ENCODE results near the gene EIF2S2. TPM values are rescaled to one million over a fixed set of nuclear protein-coding genes. Genes with fewer than 3 reads are reported as not detected.

The EIF2S2 gene
- total RNA-seq, 5 donors from 2014 or later (not counting 1 experiment from before 2014, with no cell fraction given): 20.6 to 54.7 (median 48.9) TPM

DNA sequence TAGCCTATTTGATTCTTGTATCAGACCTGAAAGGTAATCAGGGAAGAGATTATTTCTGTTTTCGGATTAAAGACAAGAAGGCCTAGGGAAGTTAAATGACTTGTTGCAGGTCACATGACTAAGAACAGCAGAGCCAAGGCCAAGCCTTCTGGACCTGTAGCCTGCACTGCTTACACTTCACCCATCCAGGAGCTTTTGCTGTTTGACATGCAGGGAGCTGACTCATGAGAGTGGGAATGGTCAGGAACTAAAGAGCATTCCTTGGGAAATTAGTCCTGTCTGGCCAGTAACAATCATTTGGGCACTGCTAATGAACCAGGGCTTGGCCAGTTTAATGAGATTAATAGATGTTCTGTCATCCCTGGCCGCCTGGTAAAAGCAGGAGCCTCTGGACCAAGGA lies 46.8 kb downstream of the EIF2S2 start:
- CTCF ChIA-PET: interaction anchor here in 1 of 2 donors (0.7 kb wide), 1 partner anchor 39 kb away, joined by 5 read pairs; no protein-coding TSS in a partner anchor
- peaks cover 48 to 82% (median 74%) of the 10 kb centered on the region in 3 donors for H3K4me1 Mint-ChIP-seq

DNA sequence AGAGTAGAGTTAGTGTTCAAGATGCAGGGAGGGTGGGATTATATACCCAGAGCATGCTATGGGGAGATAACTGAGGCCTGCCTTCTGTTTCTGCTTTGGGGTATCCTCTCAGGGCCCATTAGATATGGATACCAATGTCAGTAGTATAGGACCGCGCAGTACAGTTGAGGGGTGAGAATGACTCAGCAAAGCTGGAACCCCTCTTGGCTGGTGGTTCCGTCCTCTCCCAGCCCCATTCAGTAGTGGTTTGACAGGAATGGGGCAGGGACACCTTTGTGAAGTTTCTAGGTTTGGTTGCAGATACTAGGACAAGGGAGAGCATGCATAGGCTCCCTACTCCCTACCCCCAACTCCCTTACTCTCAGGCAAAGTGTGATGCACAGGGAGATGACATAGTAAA lies 47.8 kb downstream of the EIF2S2 start:
- CTCF ChIA-PET: no interaction called here
- WGBS (ENCODE audit: insufficient coverage): no CpG with 5 or more reads among the region's 3 CpGs
- Histone ChIP-seq H3K9me3 (no peaks in the 10 kb centered on the region), H3K4me3 (ENCODE audit: control insufficient read depth in 1 of 2, extremely low read depth in 1 of 2, low read length in 1 of 2) (no peak overlapping the region), H3K4me1 (ENCODE audit: control insufficient read depth in 1 of 2, extremely low read depth in 1 of 2, insufficient read depth in 2 of 2, low read length in 2 of 2) (peaks cover 0 to 10% of the 10 kb centered on the region in 2 experiments), H3K27me3 (replicated peaks in 1 of 2; ENCODE audit: control insufficient read depth in 2 of 2, extremely low read depth in 1 of 2, insufficient read depth in 2 of 2, low read length in 1 of 2) (no peaks in the 10 kb centered on the region), H3K27ac (ENCODE audit: low read length) (no peak overlapping the region), H3K36me3 (ENCODE audit: control insufficient read depth in 2 of 2, extremely low read depth in 1 of 2, insufficient read depth in 1 of 2, low read length in 1 of 2) (peaks cover 0 to 21% of the 10 kb centered on the region in 2 donors)
- H3K4me3 Mint-ChIP-seq: no peak overlapping the region
- peaks cover 3% of the 10 kb centered on the region for H3K36me3 Mint-ChIP-seq
- POLR2A ChIA-PET: no interaction called here
- no peak for DNase-seq
- no peaks in the 10 kb centered on the region for H3K9me3 Mint-ChIP-seq
- H3K4me1 Mint-ChIP-seq: peaks cover 48 to 83% (median 76%) of the 10 kb centered on the region in 3 donors
- H3K27ac Mint-ChIP-seq: peak overlapping the region; percentile 70 to 71
- no peak for ATAC-seq (replicated peaks in 1 of 4)
- H3K27me3 Mint-ChIP-seq: no peaks in the 10 kb centered on the region

More for the DNA sequence above, 46.8 kb downstream of the EIF2S2 start:
- no peaks in the 10 kb centered on the region for H3K9me3 Mint-ChIP-seq
- no peaks in the 10 kb centered on the region for H3K27me3 Mint-ChIP-seq
- no peaks in the 10 kb centered on the region for H3K27me3 ChIP-seq (replicated peaks in 1 of 2; ENCODE audit: control insufficient read depth in 2 of 2, extremely low read depth in 1 of 2, insufficient read depth in 2 of 2, low read length in 1 of 2)
- no peak overlapping the region for H3K4me3 ChIP-seq (ENCODE audit: control insufficient read depth in 1 of 2, extremely low read depth in 1 of 2, low read length in 1 of 2)
- H3K36me3 Mint-ChIP-seq: no peaks in the 10 kb centered on the region
- peaks cover 0 to 11% of the 10 kb centered on the region in 2 experiments for H3K4me1 ChIP-seq (ENCODE audit: control insufficient read depth in 1 of 2, extremely low read depth in 1 of 2, insufficient read depth in 2 of 2, low read length in 2 of 2)
- peaks cover 0 to 18% of the 10 kb centered on the region in 2 donors for H3K36me3 ChIP-seq (ENCODE audit: control insufficient read depth in 2 of 2, extremely low read depth in 1 of 2, insufficient read depth in 1 of 2, low read length in 1 of 2)
- WGBS (ENCODE audit: insufficient coverage): 100% methylated on average over 2 of the region's 2 CpGs
- H3K9me3 ChIP-seq: no peaks in the 10 kb centered on the region
- H3K4me3 Mint-ChIP-seq: no peak overlapping the region
- H3K27ac ChIP-seq (ENCODE audit: low read length): no peak overlapping the region
- POLR2A ChIA-PET: no interaction called here
- ATAC-seq (replicated peaks in 1 of 4) (no peak), DNase-seq (no peak)
- peak overlapping the region in 1 of 2 donors; percentile 68 for H3K27ac Mint-ChIP-seq

DNA sequence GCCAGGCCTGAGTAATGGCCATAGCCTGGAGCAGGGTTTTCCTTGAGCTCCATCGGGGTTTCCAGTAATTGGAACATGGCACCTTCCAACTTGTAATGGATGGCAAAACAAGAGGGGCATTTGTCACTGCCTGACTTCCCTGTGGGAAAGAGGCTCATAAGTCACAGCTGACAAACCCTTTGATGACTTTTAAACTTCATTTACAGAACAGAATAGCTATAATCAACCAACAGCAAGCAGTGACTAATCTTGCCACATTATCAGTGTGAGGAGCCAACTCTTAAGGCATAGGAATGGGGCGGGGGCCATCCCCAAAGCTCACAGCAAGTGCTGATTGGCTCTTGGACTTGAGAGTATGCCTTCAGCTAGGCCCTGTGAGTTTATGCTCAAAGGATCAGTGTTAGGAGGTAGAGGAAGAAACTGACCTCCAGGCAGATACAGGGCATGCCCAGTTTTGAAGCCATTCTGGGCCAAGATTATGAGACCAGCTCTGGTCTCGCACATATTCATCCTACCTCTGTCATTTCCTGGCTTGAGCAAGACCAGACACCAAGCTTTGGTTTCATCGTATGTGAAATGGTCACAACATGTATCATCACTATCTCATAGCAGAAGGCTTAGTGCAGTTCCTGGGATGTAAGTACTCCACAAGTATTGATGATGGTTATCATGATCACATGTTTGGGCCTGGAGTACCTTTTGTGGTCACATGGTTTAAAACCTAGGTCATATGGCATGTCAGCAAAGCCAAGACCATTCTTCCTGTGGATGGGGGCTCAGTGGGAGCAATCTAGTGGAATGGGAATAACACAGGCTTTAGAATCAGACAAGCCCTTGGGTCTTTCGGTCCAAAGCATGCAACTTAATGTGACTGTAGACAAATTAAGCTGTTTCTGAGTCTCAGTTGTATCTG lies 49.2 kb downstream of the EIF2S2 start:
- no peaks in the 10 kb centered on the region for H3K27me3 ChIP-seq (replicated peaks in 1 of 2; ENCODE audit: control insufficient read depth in 2 of 2, extremely low read depth in 1 of 2, insufficient read depth in 2 of 2, low read length in 1 of 2)
- no peaks in the 10 kb centered on the region for H3K9me3 ChIP-seq
- ChIA-PET POLR2A (interaction anchor here in 1 of 2 donors (0.6 kb wide), 1 partner anchor 18 kb away, joined by 4 read pairs; no protein-coding TSS in a partner anchor), CTCF (interaction anchor here in 1 of 2 donors (0.5 kb wide), 1 partner anchor 51 kb away, joined by 3 read pairs; no protein-coding TSS in a partner anchor)
- H3K4me3 ChIP-seq (ENCODE audit: control insufficient read depth in 1 of 2, extremely low read depth in 1 of 2, low read length in 1 of 2): no peak overlapping the region
- peak overlapping the region; percentile 48 to 66 for H3K27ac Mint-ChIP-seq
- peaks cover 3% of the 10 kb centered on the region for H3K36me3 Mint-ChIP-seq
- H3K27ac ChIP-seq (ENCODE audit: low read length): no peak overlapping the region
- no peak for DNase-seq
- 100% methylated on average over 1 of the region's 5 CpGs for WGBS (ENCODE audit: insufficient coverage)
- H3K4me1 ChIP-seq (ENCODE audit: control insufficient read depth in 1 of 2, extremely low read depth in 1 of 2, insufficient read depth in 2 of 2, low read length in 2 of 2): peaks cover 10 to 18% of the 10 kb centered on the region in 2 experiments
- no peak overlapping the region for H3K4me3 Mint-ChIP-seq
- ATAC-seq (replicated peaks in 1 of 4): no peak
- peaks cover 0 to 21% of the 10 kb centered on the region in 2 donors for H3K36me3 ChIP-seq (ENCODE audit: control insufficient read depth in 2 of 2, extremely low read depth in 1 of 2, insufficient read depth in 1 of 2, low read length in 1 of 2)
- H3K9me3 Mint-ChIP-seq: no peaks in the 10 kb centered on the region
- H3K4me1 Mint-ChIP-seq: peaks cover 51 to 83% (median 76%) of the 10 kb centered on the region in 3 donors
- no peaks in the 10 kb centered on the region for H3K27me3 Mint-ChIP-seq

DNA sequence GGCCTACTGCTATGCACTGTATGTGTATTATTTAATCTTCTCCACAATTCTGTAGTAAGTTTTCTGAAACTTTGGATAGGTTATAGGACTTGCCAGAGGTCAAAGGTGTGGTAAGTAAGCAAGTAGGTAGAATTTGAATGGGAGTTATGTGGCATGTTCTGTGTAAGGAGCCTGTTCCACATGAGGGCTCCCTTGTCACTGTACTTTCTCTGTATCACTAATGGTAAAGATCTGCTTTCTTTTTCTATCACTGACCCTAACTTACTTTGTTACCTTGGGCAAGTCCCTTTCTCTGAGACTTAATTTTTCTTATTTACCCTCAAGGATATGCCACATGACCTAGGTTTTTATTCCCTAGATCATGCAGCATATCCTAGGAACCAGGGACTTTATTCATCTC lies 50.3 kb downstream of the EIF2S2 start:
- peaks cover 56 to 82% (median 79%) of the 10 kb centered on the region in 3 donors for H3K4me1 Mint-ChIP-seq

DNA sequence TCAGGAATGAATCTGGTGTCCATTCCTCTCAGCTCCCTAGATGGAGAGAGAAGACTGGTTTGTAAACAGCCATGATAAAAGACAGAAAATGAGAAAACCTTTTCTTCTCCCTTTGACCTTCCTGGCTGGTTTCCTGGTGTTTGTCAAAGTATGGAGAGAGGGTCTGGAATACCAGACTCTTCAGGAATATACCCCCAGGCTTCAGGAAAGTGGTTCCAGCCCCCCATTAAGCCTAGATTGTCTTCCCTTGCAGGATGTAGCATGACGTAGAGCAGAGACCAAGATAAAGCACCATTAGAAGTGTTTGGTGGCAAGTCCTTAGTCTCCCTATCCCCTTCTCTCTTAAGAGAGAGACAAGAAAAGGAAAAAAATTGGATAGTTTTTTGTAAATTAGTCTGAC lies 51.1 kb downstream of the EIF2S2 start:
- ChIA-PET CTCF (interaction anchor here in 1 of 2 donors (0.7 kb wide), 1 partner anchor 9 kb away, joined by 5 read pairs; no protein-coding TSS in a partner anchor), POLR2A (no interaction called here)
- H3K27ac Mint-ChIP-seq: peak overlapping the region in 1 of 2 donors; percentile 65
- no peaks in the 10 kb centered on the region for H3K9me3 Mint-ChIP-seq
- no peak overlapping the region for H3K4me3 Mint-ChIP-seq
- WGBS (ENCODE audit: insufficient coverage): no CpG with 5 or more reads among the region's 1 CpG
- ATAC-seq (replicated peaks in 1 of 4): no peak
- no peaks in the 10 kb centered on the region for H3K9me3 ChIP-seq
- peaks cover 3% of the 10 kb centered on the region for H3K36me3 Mint-ChIP-seq
- H3K4me1 Mint-ChIP-seq: peaks cover 63 to 88% (median 85%) of the 10 kb centered on the region in 3 donors
- no peaks in the 10 kb centered on the region for H3K27me3 ChIP-seq (replicated peaks in 1 of 2; ENCODE audit: control insufficient read depth in 2 of 2, extremely low read depth in 1 of 2, insufficient read depth in 2 of 2, low read length in 1 of 2)
- H3K4me1 ChIP-seq (ENCODE audit: control insufficient read depth in 1 of 2, extremely low read depth in 1 of 2, insufficient read depth in 2 of 2, low read length in 2 of 2): peaks cover 14 to 21% of the 10 kb centered on the region in 2 experiments
- H3K27ac ChIP-seq (ENCODE audit: low read length): no peak overlapping the region
- H3K36me3 ChIP-seq (ENCODE audit: control insufficient read depth in 2 of 2, extremely low read depth in 1 of 2, insufficient read depth in 1 of 2, low read length in 1 of 2): peaks cover 0 to 21% of the 10 kb centered on the region in 2 donors
- no peaks in the 10 kb centered on the region for H3K27me3 Mint-ChIP-seq
- H3K4me3 ChIP-seq (ENCODE audit: control insufficient read depth in 1 of 2, extremely low read depth in 1 of 2, low read length in 1 of 2): no peak overlapping the region
- no peak for DNase-seq

More for the DNA sequence above, 50.3 kb downstream of the EIF2S2 start:
- Mint-ChIP-seq H3K27me3 (no peaks in the 10 kb centered on the region), H3K27ac (peak overlapping the region; percentile 12 to 53), H3K4me3 (no peak overlapping the region), H3K9me3 (no peaks in the 10 kb centered on the region), H3K36me3 (peaks cover 3% of the 10 kb centered on the region)
- ChIA-PET CTCF (no interaction called here), POLR2A (no interaction called here)
- Histone ChIP-seq H3K36me3 (ENCODE audit: control insufficient read depth in 2 of 2, extremely low read depth in 1 of 2, insufficient read depth in 1 of 2, low read length in 1 of 2) (peaks cover 0 to 21% of the 10 kb centered on the region in 2 donors), H3K9me3 (no peaks in the 10 kb centered on the region), H3K4me1 (ENCODE audit: control insufficient read depth in 1 of 2, extremely low read depth in 1 of 2, insufficient read depth in 2 of 2, low read length in 2 of 2) (peaks cover 13 to 21% of the 10 kb centered on the region in 2 experiments), H3K27me3 (replicated peaks in 1 of 2; ENCODE audit: control insufficient read depth in 2 of 2, extremely low read depth in 1 of 2, insufficient read depth in 2 of 2, low read length in 1 of 2) (no peaks in the 10 kb centered on the region), H3K4me3 (ENCODE audit: control insufficient read depth in 1 of 2, extremely low read depth in 1 of 2, low read length in 1 of 2) (no peak overlapping the region), H3K27ac (ENCODE audit: low read length) (no peak overlapping the region)
- DNase-seq (no peak), ATAC-seq (replicated peaks in 1 of 4) (no peak)

DNA sequence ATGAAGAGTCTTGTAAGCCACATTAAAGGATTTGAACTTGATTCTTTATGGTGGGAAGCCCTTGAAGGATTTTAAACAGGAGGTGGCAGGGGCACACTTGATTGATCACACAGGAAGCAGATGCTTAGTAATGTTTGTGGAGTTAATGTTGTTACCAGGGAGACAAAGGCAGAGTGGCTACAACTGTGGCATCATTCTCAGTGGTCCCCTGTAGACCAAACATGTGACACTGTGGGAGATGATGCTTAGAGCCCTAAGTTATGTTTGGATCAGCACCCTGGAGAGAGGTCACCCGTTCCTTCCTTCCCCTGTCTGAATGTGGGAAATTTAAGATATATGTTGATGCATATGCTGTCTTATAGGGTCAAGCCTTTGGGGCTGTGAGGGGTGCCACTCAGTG lies 53.2 kb downstream of the EIF2S2 start:
- Histone ChIP-seq H3K36me3 (ENCODE audit: control insufficient read depth in 2 of 2, extremely low read depth in 1 of 2, insufficient read depth in 1 of 2, low read length in 1 of 2) (peaks cover 0 to 14% of the 10 kb centered on the region in 2 donors), H3K27ac (ENCODE audit: low read length) (no peak overlapping the region), H3K9me3 (no peaks in the 10 kb centered on the region), H3K4me3 (ENCODE audit: control insufficient read depth in 1 of 2, extremely low read depth in 1 of 2, low read length in 1 of 2) (no peak overlapping the region), H3K4me1 (ENCODE audit: control insufficient read depth in 1 of 2, extremely low read depth in 1 of 2, insufficient read depth in 2 of 2, low read length in 2 of 2) (peaks cover 19 to 35% of the 10 kb centered on the region in 2 experiments), H3K27me3 (replicated peaks in 1 of 2; ENCODE audit: control insufficient read depth in 2 of 2, extremely low read depth in 1 of 2, insufficient read depth in 2 of 2, low read length in 1 of 2) (no peaks in the 10 kb centered on the region)
- Mint-ChIP-seq H3K4me1 (peaks cover 78 to 92% (median 89%) of the 10 kb centered on the region in 3 donors), H3K27ac (peak overlapping the region; percentile 0 to 6), H3K36me3 (peaks cover 3% of the 10 kb centered on the region), H3K27me3 (no peaks in the 10 kb centered on the region), H3K9me3 (no peaks in the 10 kb centered on the region), H3K4me3 (peak overlapping the region in 1 of 3 donors; percentile 18)
- ATAC-seq (replicated peaks in 1 of 4) (peak; percentile 43 to 93 (median 65)), DNase-seq (peak in 27 of 35 experiments; percentile 10 to 66 (median 24))
- ChIA-PET POLR2A (no interaction called here), CTCF (no interaction called here)
- 60% methylated on average over 1 of the region's 1 CpG for WGBS (ENCODE audit: insufficient coverage)
